ENCODE results near the gene SERPINA10. TPM values are rescaled to one million over a fixed set of nuclear protein-coding genes. Genes with fewer than 3 reads are reported as not detected.

SERPINA10 gene
- total RNA-seq, 1 experiment from 2014 or later: not detected

- ChIA-PET CTCF (no interaction called here), POLR2A (ENCODE audit: unreplicated experiment) (no interaction called here)
- H3K36me3 ChIP-seq (ENCODE audit: low read depth, low read length): no peaks in the 10 kb centered on the region
- H3K9me2 ChIP-seq (replicated peaks; ENCODE audit: low read length): no peaks in the 10 kb centered on the region
- H3F3A ChIP-seq (ENCODE audit: low read length, unreplicated experiment): no peaks in the 10 kb centered on the region
- H3K9ac ChIP-seq (ENCODE audit: low read length): no peak overlapping the region
- ATAC-seq: no peak
- BruUV-seq (replicated peaks): no TSS peak
- no peak overlapping the region for H3K4me2 ChIP-seq (ENCODE audit: low read length)
- no peak overlapping the region for H3K4me3 ChIP-seq (ENCODE audit: low read length)
- no peaks in the 10 kb centered on the region for H3K27me3 ChIP-seq (ENCODE audit: low read length)
- no peaks in the 10 kb centered on the region for H3K79me2 ChIP-seq (ENCODE audit: low read length)
- H2AFZ ChIP-seq (ENCODE audit: low read length): no peak overlapping the region
- H4K20me1 ChIP-seq (ENCODE audit: low read length): no peaks in the 10 kb centered on the region
- peaks cover 9% of the 10 kb centered on the region for H3K4me1 ChIP-seq (ENCODE audit: insufficient read depth, low read length)
- intact Hi-C loops (cut with micrococcal nuclease): no loop called here
- peak; percentile 11 for DNase-seq
- no peak overlapping the region for H3K27ac ChIP-seq (ENCODE audit: low read length)
- H3K9me3 ChIP-seq (ENCODE audit: low read length): no peaks in the 10 kb centered on the region
- TF ChIP-seq CTCF (conservative IDR thresholded peaks at IDR 0.05; ENCODE audit: low read depth, low read length) (no peak), EZH2phosphoT487 (IDR thresholded peaks at IDR 0.05; ENCODE audit: borderline replicate concordance, low read length) (no peak), EZH2 (IDR thresholded peaks at IDR 0.05; ENCODE audit: low read length, unreplicated experiment) (no peak)
These were observed 44.2 kb upstream of the SERPINA10 start for GRCh38 chr14:94337274-94337673.

DNA sequence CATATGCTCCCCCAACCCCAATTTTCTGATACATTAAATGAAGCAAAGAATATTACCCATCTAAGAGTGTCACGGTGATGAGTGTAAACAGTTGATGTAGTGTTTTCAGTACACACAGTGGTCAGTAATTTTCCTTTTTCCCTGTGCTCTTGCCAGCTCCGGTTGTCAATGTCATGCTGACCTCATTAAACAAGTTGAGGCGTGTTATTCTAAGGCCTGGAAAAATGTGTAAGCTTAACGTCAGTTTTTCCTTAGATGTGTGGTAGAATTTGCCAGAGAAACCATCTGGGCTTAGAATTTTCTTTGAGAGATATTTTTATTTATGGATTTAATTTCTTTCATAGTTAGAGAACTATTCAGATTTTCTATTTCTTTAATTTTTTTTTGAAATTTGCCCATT is 41.8 kb upstream of the SERPINA10 start:
- H3K27me3 ChIP-seq (ENCODE audit: low read length): no peaks in the 10 kb centered on the region
- H3K9ac ChIP-seq (ENCODE audit: low read length): no peak overlapping the region
- no peak overlapping the region for H3K27ac ChIP-seq (ENCODE audit: low read length)
- H3K79me2 ChIP-seq (ENCODE audit: low read length): no peaks in the 10 kb centered on the region
- CTCF ChIA-PET: no interaction called here
- no peak overlapping the region for H2AFZ ChIP-seq (ENCODE audit: low read length)
- H3K4me1 ChIP-seq (ENCODE audit: insufficient read depth, low read length): no peaks in the 10 kb centered on the region
- DNase-seq: no peak
- no TSS peak for BruUV-seq (replicated peaks)
- POLR2A ChIA-PET (ENCODE audit: unreplicated experiment): no interaction called here
- H3K36me3 ChIP-seq (ENCODE audit: low read depth, low read length): no peaks in the 10 kb centered on the region
- intact Hi-C loops (cut with micrococcal nuclease): no loop called here
- H3K9me3 ChIP-seq (ENCODE audit: low read length): no peaks in the 10 kb centered on the region
- no peak overlapping the region for H3K4me3 ChIP-seq (ENCODE audit: low read length)
- H3K9me2 ChIP-seq (replicated peaks; ENCODE audit: low read length): no peaks in the 10 kb centered on the region
- no peak for TF ChIP-seq EZH2 (IDR thresholded peaks at IDR 0.05; ENCODE audit: low read length, unreplicated experiment)
- no peak for TF ChIP-seq CTCF (conservative IDR thresholded peaks at IDR 0.05; ENCODE audit: low read depth, low read length)
- TF ChIP-seq EZH2phosphoT487 (IDR thresholded peaks at IDR 0.05; ENCODE audit: borderline replicate concordance, low read length): no peak
- ATAC-seq: no peak
- no peak overlapping the region for H3K4me2 ChIP-seq (ENCODE audit: low read length)
- no peaks in the 10 kb centered on the region for H4K20me1 ChIP-seq (ENCODE audit: low read length)
- H3F3A ChIP-seq (ENCODE audit: low read length, unreplicated experiment): no peaks in the 10 kb centered on the region

DNA sequence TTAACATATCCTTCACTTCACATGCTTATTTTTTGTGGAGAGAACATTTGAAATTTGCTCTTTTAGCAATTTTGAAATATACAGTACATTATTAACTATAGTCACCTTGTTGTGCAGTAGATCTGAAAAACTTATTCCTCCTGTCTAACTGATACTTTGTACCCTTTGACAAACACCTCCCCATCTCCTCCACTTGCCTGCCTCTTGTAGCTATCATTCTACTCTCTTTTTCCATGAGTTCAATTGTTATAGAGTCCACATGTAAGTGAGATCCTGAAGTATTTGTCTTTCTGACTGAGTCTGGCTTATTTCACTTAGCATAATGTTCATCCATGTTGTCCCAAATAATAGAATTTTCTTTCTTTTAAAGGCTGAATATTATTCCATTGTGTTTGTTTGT is 39.5 kb upstream of the SERPINA10 start:
- ChIA-PET CTCF (no interaction called here), POLR2A (ENCODE audit: unreplicated experiment) (no interaction called here)
- Histone ChIP-seq H2AFZ (ENCODE audit: low read length) (no peak overlapping the region), H4K20me1 (ENCODE audit: low read length) (no peaks in the 10 kb centered on the region), H3K9ac (ENCODE audit: low read length) (no peak overlapping the region), H3K4me2 (ENCODE audit: low read length) (no peak overlapping the region), H3F3A (ENCODE audit: low read length, unreplicated experiment) (no peaks in the 10 kb centered on the region), H3K27ac (ENCODE audit: low read length) (no peak overlapping the region), H3K36me3 (ENCODE audit: low read depth, low read length) (no peaks in the 10 kb centered on the region), H3K79me2 (ENCODE audit: low read length) (no peaks in the 10 kb centered on the region), H3K4me3 (ENCODE audit: low read length) (no peak overlapping the region), H3K9me3 (ENCODE audit: low read length) (no peaks in the 10 kb centered on the region), H3K9me2 (replicated peaks; ENCODE audit: low read length) (no peaks in the 10 kb centered on the region), H3K27me3 (ENCODE audit: low read length) (no peaks in the 10 kb centered on the region), H3K4me1 (ENCODE audit: insufficient read depth, low read length) (no peaks in the 10 kb centered on the region)
- intact Hi-C loops (cut with micrococcal nuclease): no loop called here
- no peak for ATAC-seq
- no TSS peak for BruUV-seq (replicated peaks)
- TF ChIP-seq EZH2phosphoT487 (IDR thresholded peaks at IDR 0.05; ENCODE audit: borderline replicate concordance, low read length) (no peak), EZH2 (IDR thresholded peaks at IDR 0.05; ENCODE audit: low read length, unreplicated experiment) (no peak), CTCF (conservative IDR thresholded peaks at IDR 0.05; ENCODE audit: low read depth, low read length) (no peak)
- no peak for DNase-seq
